Neural progenitor cell (in vitro differentiated cells): Measurements from ENCODE around the gene UGT1A10. TPM values are rescaled to one million over a fixed set of nuclear protein-coding genes. Genes with fewer than 3 reads are reported as not detected.
"Not testable (repeated sequence)": the region's sequence is repeated elsewhere in the genome, so short reads cannot be mapped to it uniquely, and the experiment has no call there.

ENCODE experiments used
- DNase-seq: peaks from one replicate; pipeline ENCODE4 v3.0.0-alpha.2; 2016; ENCODE audit warnings: low spot score
- H2AFZ ChIP-seq: fragments of 200-600 bp; sonication (generic); replicated peaks from 2 replicates; pipeline ENCODE4 v1.6.1; 2016; ENCODE audit warnings: antibody characterized with exemption
- H3F3A ChIP-seq: fragments of 200-600 bp; sonication (generic); 2 replicates; pipeline ENCODE4 v1.6.1; 2016; ENCODE audit warnings: antibody characterized with exemption, low read depth
- H3K27ac ChIP-seq: fragments of 200-600 bp; sonication (generic); 2 replicates; pipeline ENCODE4 v1.5.1; 2016; ENCODE audit warnings: mild to moderate bottlenecking
- H3K27me3 ChIP-seq: fragments of 200-600 bp; sonication (generic); 2 replicates; pipeline ENCODE4 v1.6.1; 2016; ENCODE audit warnings: mild to moderate bottlenecking, moderate library complexity
- H3K36me3 ChIP-seq: fragments of 200-600 bp; sonication (generic); 2 replicates; pipeline ENCODE4 v1.5.1; 2016
- H3K4me1 ChIP-seq: fragments of 200-600 bp; sonication (generic); 2 replicates; pipeline ENCODE4 v1.6.1; 2016; ENCODE audit warnings: mixed run types
- H3K4me2 ChIP-seq: fragments of 200-600 bp; sonication (generic); 2 replicates; pipeline ENCODE4 v1.6.1; 2016
- H3K4me3 ChIP-seq: fragments of 200-600 bp; sonication (generic); 2 replicates; pipeline ENCODE4 v1.5.1; 2016
- H3K79me2 ChIP-seq: fragments of 200-600 bp; sonication (generic); 2 replicates; pipeline ENCODE4 v1.6.1; 2016; ENCODE audit warnings: low read depth
- H3K9ac ChIP-seq: fragments of 200-600 bp; sonication (generic); 2 replicates; pipeline ENCODE4 v1.6.1; 2016
- H3K9me3 ChIP-seq: fragments of 200-600 bp; sonication (generic); 2 replicates; pipeline ENCODE4 v1.5.1; 2016; ENCODE audit warnings: low read depth
- H4K20me1 ChIP-seq: fragments of 200-600 bp; sonication (generic); 2 replicates; pipeline ENCODE4 v1.6.1; 2016; ENCODE audit warnings: low read depth
- H3K27ac Mint-ChIP-seq: 3 replicates; pipeline ENCODE4 v1.8.0; 2021; ENCODE audit warnings: mixed read lengths
- H3K27me3 Mint-ChIP-seq: 2 replicates; pipeline ENCODE4 v1.8.0; 2022; ENCODE audit warnings: low read depth, mild to moderate bottlenecking, inconsistent platforms, moderate library complexity, mixed read lengths; ENCODE audit not compliant: insufficient read depth
- H3K36me3 Mint-ChIP-seq: 3 replicates; pipeline ENCODE4 v1.8.0; 2021; ENCODE audit warnings: mixed read lengths
- H3K4me1 Mint-ChIP-seq: 3 replicates; pipeline ENCODE4 v1.8.0; 2021; ENCODE audit warnings: mixed read lengths
- H3K4me3 Mint-ChIP-seq: 3 replicates; pipeline ENCODE4 v1.8.0; 2021; ENCODE audit warnings: mild to moderate bottlenecking, moderate library complexity, mixed read lengths
- H3K9me3 Mint-ChIP-seq: 3 replicates; pipeline ENCODE4 v1.8.0; 2020; ENCODE audit warnings: mixed read lengths
- EZH2 ChIP-seq: fragments of 200-600 bp; sonication (generic); IDR thresholded peaks from 2 replicates; pipeline ENCODE4 v1.6.1; 2017; ENCODE audit warnings: antibody characterized with exemption, mild to moderate bottlenecking, moderate library complexity
- EZH2phosphoT487 ChIP-seq: fragments of 200-600 bp; sonication (generic); IDR thresholded peaks from 2 replicates; pipeline ENCODE4 v1.6.1; 2017; ENCODE audit warnings: antibody characterized with exemption
- total RNA-seq: library from RNA; depleted of rRNA; stranded (reverse); fragments of >200 nt; gene quantifications from 2 replicates; pipeline ENCODE4 v1.2.3, GENCODE V29; 2015; ENCODE audit warnings: low replicate concordance
- TF ChIP-seq, protein P1 (sequence below): fragments of 200-600 bp; sonication (generic); IDR thresholded peaks from 2 replicates; pipeline ENCODE4 v1.5.1; 2017; ENCODE audit warnings: antibody characterized with exemption, mild to moderate bottlenecking

Gene UGT1A10
- total RNA-seq, 1 donor from 2014 or later, result not detected

DNA sequence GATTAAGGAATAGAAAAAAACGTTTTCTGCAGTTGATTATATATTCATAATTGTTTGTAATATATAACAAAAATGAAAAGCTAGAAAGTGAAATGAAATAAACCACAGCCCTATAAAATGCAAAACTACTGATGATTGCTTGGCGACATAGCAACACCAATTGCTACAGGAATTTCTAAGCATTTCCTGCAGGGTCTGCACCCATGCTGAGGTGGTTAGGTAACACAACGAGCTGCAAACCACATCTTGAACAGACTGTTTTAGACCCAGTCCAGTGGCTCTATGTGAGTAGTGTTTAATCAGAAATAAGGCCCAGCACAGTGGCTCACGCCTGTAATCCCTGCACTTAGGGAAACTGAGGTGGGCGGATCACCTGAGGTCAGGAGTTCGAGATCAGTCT, 18.3 kb downstream of the UGT1A10 start:
- TF ChIP-seq EZH2, result no peak
- no peak for TF ChIP-seq EZH2phosphoT487
- TF ChIP-seq, protein P1, sequence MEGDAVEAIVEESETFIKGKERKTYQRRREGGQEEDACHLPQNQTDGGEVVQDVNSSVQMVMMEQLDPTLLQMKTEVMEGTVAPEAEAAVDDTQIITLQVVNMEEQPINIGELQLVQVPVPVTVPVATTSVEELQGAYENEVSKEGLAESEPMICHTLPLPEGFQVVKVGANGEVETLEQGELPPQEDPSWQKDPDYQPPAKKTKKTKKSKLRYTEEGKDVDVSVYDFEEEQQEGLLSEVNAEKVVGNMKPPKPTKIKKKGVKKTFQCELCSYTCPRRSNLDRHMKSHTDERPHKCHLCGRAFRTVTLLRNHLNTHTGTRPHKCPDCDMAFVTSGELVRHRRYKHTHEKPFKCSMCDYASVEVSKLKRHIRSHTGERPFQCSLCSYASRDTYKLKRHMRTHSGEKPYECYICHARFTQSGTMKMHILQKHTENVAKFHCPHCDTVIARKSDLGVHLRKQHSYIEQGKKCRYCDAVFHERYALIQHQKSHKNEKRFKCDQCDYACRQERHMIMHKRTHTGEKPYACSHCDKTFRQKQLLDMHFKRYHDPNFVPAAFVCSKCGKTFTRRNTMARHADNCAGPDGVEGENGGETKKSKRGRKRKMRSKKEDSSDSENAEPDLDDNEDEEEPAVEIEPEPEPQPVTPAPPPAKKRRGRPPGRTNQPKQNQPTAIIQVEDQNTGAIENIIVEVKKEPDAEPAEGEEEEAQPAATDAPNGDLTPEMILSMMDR, result no peak
- Mint-ChIP-seq H3K27ac (no peak overlapping the region), H3K9me3 (no peaks in the 10 kb centered on the region), H3K36me3 (no peaks in the 10 kb centered on the region), H3K4me3 (no peak overlapping the region), H3K4me1 (no peaks in the 10 kb centered on the region), H3K27me3 (peaks cover 2% of the 10 kb centered on the region)
- Histone ChIP-seq H3F3A (no peaks in the 10 kb centered on the region), H3K36me3 (no peaks in the 10 kb centered on the region), H3K4me1 (no peaks in the 10 kb centered on the region), H3K27me3 (no peaks in the 10 kb centered on the region), H3K79me2 (no peaks in the 10 kb centered on the region), H3K4me2 (no peak overlapping the region), H3K4me3 (no peak overlapping the region), H3K9me3 (no peaks in the 10 kb centered on the region), H2AFZ (no peak overlapping the region), H3K27ac (no peak overlapping the region), H4K20me1 (no peaks in the 10 kb centered on the region), H3K9ac (no peak overlapping the region)
- no peak for DNase-seq

DNA sequence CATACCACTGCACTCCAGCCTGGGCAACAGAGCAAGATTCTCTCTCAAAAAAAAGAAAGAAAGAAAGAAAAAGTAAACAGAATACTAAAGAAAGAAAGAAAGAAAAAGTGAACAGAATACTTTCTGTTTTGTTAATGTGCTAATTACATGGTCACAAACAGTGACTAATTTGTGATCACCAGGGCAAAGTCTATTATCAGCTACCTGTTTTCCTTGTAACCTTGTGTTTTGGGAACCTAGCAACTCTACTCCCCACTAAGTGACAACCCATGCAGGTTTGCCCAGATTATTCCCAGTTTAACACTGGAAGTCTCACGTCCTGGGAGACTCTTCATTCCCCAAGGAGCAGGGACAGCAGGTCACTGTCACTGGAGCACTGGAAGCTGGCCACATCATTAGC, 18.8 kb downstream of the UGT1A10 start:
- no peaks in the 10 kb centered on the region for H3K4me1 ChIP-seq
- Mint-ChIP-seq H3K27me3 (peaks cover 2% of the 10 kb centered on the region), H3K4me1 (no peaks in the 10 kb centered on the region), H3K27ac (no peak overlapping the region), H3K9me3 (no peaks in the 10 kb centered on the region), H3K4me3 (no peak overlapping the region), H3K36me3 (no peaks in the 10 kb centered on the region)
- no peaks in the 10 kb centered on the region for H3K79me2 ChIP-seq
- no peak overlapping the region for H3K27ac ChIP-seq
- H3F3A ChIP-seq, result no peaks in the 10 kb centered on the region
- no peaks in the 10 kb centered on the region for H3K9me3 ChIP-seq
- H3K27me3 ChIP-seq, result no peaks in the 10 kb centered on the region
- H3K9ac ChIP-seq, result no peak overlapping the region
- H2AFZ ChIP-seq, result no peak overlapping the region
- no peaks in the 10 kb centered on the region for H3K36me3 ChIP-seq
- no peak overlapping the region for H3K4me2 ChIP-seq
- no peak overlapping the region for H3K4me3 ChIP-seq
- no peak for DNase-seq
- TF ChIP-seq EZH2 (no peak), EZH2phosphoT487 (no peak)
- TF ChIP-seq, protein P1, result no peak
- H4K20me1 ChIP-seq, result no peaks in the 10 kb centered on the region

DNA sequence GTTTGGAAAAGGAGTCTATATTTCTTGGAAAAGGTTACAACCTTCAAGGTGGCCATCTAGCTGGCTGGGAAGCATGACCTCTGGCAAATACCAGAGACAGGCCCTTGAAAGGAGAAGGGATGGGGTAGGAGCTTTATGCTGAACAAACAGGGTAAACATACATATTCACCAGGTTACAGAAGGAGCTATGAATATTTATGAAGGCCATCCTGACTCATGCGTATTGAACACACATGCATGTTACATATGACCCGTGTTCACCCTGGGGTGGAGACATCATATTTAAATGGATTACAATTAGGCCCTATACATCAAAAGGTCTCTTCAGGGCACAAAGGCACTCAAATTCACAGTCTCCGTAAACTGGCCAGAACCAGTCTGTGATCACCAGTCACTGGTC, 19.7 kb downstream of the UGT1A10 start:
- H3K9me3 Mint-ChIP-seq, H3K4me3 Mint-ChIP-seq: not testable (repeated sequence)

DNA sequence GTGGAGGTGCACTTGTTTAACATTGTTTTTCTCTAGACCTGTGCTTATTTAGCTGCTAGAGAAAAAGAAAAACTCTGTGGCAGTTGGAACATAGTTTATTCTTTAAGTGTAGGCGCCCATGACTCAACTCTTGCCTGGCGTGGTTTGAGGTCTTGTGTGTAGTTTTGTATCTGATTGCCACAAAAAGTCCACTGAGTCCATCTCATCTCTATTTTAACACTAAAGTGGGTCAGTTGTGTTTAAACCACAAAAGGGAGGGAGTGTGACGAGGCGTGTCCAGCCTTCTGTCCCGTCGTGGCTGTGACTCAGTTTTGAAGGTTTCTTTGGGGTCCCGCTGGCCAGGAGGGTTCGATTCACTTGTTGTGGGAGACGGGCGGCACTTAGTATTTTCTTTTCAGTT, 20.2 kb downstream of the UGT1A10 start:
- H3K4me1 Mint-ChIP-seq, result no peaks in the 10 kb centered on the region
- H3K36me3 Mint-ChIP-seq, result no peaks in the 10 kb centered on the region
- H3K4me3 ChIP-seq, result no peak overlapping the region
- no peak overlapping the region for H3K4me3 Mint-ChIP-seq
- no peak overlapping the region for H2AFZ ChIP-seq
- no peaks in the 10 kb centered on the region for H3K9me3 ChIP-seq
- H3K27ac ChIP-seq, result no peak overlapping the region
- no peaks in the 10 kb centered on the region for H4K20me1 ChIP-seq
- H3K36me3 ChIP-seq, result no peaks in the 10 kb centered on the region
- H3K27ac Mint-ChIP-seq, result peak overlapping the region; percentile 19
- no peak for DNase-seq
- H3K4me1 ChIP-seq, result no peaks in the 10 kb centered on the region
- no peak overlapping the region for H3K4me2 ChIP-seq
- no peaks in the 10 kb centered on the region for H3K79me2 ChIP-seq
- no peaks in the 10 kb centered on the region for H3F3A ChIP-seq
- TF ChIP-seq, protein P1, result no peak
- TF ChIP-seq EZH2, result no peak
- TF ChIP-seq EZH2phosphoT487, result no peak
- H3K9ac ChIP-seq, result no peak overlapping the region
- peaks cover 2% of the 10 kb centered on the region for H3K27me3 Mint-ChIP-seq
- H3K9me3 Mint-ChIP-seq, result no peaks in the 10 kb centered on the region
- no peaks in the 10 kb centered on the region for H3K27me3 ChIP-seq

More for the DNA sequence above, 19.7 kb downstream of the UGT1A10 start:
- H3K27ac Mint-ChIP-seq, H3F3A ChIP-seq, H3K79me2 ChIP-seq, H3K4me1 Mint-ChIP-seq, H4K20me1 ChIP-seq, H3K36me3 Mint-ChIP-seq, H3K27ac ChIP-seq, H3K4me3 ChIP-seq, H3K9me3 ChIP-seq, H3K36me3 ChIP-seq, H2AFZ ChIP-seq, H3K4me1 ChIP-seq, H3K27me3 ChIP-seq, H3K9ac ChIP-seq, DNase-seq, H3K4me2 ChIP-seq, H3K27me3 Mint-ChIP-seq: not testable (repeated sequence)
